GM15510 (cell line): ENCODE measurements around the gene SCGB1A1.

Experiments
- POLR2A ChIP-seq: IDR thresholded peaks from 3 replicates; pipeline ENCODE4 v1.6.1; 2011; ENCODE audit warnings: borderline replicate concordance; ENCODE audit not compliant: insufficient read length; ENCODE audit errors: extremely low read depth

Gene SCGB1A1

DNA sequence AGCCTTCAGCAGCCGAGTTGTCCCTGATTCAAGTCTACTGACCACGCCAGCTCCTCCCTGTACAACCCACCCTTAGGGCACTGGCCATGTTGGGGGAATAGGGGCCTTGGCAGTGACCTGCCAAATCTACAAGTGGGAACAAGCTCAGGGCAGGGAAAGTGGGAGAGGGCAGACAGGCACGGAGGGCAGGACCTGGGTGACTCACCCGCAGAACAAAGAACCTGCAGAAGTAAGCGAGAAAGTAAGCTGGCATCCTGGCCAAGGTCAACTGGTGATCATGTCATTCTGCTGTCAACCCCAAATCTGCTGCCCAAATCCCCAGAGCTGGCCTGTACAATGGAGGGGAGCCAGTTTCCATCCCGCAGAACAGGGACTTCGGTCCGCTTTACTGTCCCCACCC, 7.9 kb upstream of the SCGB1A1 start:
- no peak for TF ChIP-seq POLR2A

DNA sequence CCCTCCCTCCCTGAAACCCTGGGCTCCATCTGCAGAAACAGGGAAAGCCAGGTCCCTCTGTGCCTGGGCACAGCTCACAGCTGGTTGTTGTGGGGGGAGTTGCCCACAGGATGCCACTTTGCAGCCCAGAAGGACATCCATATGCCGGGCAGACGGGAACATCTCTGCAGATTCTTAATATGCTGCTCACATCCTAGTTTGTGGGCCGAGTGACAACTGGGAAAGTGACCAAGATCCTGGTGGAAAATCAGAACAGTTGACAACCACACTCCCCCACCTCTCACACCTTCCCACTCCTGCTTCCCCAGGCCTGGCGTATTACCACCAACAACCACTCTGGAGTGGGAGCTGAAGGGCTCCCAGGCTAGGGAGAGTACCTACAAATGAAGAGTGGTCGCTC, 7.3 kb upstream of the SCGB1A1 start:
- no peak for TF ChIP-seq POLR2A

DNA sequence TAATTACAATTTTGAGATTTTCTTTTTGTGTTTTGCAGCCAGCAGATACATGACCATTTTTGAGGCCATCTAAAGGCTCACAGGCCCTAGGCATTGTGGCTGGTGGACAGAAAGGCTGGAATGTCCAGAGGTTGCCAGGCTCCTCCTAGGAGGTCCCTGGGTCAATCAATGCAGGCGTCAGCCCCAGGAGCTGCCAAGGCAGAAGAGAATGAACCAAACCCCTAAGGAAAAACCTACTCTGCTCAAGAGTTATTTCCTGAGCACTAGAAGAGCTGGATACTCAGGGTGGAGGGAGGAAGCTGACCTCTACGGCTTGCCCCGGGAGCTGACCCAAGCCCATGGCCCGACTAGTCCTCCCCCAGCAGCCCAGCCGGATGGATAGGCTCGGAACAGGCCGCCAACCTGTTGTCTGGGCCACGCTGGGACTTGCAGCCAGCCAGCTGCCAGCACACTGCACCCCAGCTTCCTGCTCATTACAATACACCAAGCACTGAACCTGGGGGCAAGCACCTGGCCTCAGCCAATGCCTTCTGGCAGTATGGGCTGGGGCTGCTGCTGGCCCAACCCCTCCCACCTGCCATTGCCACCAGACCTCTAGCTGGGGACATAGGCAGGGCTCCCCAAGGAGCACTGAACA, 5.7 kb upstream of the SCGB1A1 start:
- TF ChIP-seq POLR2A: no peak

DNA sequence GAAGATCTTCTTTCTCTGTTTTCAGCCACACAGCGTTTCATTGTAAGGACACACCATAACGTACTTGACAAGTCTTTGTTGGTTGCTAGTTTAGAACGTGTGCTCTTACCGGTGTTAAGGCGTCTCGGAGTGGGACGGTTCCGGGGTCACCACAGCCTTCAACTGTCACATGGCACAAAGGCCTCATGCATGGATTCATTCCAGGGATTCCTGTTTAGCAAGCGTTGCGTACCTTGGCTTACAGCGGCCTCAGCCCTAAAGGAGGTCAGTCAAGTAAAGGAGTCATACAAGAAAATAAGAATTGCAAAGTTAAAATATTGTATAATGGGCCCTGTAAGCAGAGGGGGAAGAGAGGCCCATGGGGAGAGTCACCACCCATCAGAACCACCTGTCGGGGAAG, 2.2 kb upstream of the SCGB1A1 start:
- no peak for TF ChIP-seq POLR2A

DNA sequence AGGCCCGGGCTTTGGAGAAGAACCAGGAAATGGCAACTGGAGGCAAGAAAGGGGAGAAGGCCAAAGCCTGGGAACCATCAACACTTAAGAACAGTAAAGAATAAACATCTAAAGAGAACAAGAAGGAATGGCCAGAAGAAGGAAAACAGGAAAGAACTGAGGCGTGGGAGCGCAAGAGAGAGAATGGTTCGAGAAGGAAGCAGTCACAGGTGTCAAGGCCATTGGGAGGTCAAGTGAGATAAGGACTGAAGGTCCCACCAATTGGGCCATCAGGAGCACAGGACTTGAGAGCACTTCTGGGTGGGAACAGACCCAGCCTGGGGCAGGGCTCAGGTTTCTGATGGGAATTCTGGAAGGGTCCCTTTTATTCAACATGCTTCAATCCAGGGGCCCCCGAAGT, 697 bp upstream of the SCGB1A1 start:
- no peak for TF ChIP-seq POLR2A

DNA sequence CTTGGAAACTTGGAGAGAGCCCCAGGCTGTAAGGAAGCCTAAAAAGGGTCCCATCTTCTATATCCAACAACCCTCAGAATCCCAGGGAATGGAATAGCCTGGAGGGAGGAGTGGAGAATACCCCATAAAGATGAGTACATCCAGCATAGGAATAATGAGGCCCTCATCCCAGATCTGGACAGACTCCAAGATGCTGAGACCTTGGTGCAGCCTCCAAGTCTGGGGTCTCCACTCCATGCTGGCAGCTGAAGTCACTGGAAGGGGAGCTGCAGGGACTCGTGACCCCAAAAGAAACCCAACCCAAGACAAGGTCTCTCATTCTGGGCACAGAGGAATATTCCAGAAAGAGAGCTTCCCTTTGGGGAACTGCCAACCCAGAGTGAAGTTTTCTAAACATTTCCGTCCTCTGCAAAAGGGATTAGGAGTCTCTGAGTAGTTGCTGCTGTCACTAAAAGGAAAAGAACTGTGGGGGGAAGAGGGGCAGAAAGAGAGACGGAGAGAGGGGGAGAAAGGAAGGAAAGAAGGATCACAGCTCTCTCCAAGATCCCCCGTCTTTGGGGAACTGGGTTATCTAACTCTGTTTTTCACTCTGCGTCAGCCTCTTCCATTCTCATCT, 589 bp downstream of the SCGB1A1 start:
- TF ChIP-seq POLR2A: no peak

DNA sequence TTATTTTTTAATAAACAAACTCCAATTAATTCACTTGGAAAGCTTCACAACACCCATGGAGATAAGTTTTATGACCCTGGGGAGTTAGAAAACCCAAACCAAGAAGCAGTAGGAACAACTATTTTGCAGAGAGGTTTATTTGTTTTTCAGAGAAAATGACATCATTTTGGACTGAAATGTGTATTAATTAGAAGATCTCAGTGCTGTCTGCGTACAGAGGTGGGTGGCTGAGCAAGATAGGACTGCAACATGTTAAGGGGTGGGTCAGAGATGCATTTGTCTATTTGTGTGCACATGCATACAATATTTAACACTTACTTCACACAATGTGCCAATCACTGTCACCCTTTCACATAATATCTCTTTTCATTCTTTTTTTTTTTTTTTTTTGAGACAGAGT, 1.1 kb downstream of the SCGB1A1 start:
- TF ChIP-seq POLR2A: no peak

DNA sequence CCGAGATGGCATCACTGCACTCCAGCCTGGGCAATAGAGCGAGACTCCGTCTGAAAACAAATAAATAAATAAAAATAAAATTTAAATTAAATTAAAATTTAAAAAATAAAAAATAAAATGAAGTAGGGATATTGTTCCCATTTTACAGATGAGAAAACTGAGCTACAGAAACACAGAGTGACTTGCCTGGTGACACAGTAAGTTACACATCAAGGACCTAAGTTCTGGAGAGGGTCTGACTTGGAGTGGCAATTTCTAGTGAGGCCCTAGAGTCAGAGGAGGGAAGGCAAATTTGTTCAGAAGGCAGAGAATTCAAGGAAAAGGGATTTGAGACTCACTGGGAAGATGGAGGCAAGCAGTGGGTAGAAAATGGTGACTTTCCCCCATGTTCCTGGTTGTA, 2.0 kb downstream of the SCGB1A1 start:
- no peak for TF ChIP-seq POLR2A

DNA sequence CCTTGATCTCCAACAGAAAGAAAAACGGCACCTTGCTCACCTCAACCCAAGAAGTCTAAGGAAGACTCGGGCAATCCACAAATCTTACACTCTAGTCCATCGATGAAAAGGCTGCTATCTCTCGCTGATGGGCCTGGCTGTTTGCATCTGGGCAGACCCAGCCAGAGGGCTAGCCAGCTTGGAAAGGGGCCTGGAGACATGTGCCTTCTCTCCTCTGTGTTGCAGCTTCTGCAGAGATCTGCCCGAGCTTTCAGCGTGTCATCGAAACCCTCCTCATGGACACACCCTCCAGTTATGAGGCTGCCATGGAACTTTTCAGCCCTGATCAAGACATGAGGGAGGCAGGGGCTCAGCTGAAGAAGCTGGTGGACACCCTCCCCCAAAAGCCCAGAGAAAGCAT, 3.2 kb downstream of the SCGB1A1 start:
- TF ChIP-seq POLR2A: no peak

DNA sequence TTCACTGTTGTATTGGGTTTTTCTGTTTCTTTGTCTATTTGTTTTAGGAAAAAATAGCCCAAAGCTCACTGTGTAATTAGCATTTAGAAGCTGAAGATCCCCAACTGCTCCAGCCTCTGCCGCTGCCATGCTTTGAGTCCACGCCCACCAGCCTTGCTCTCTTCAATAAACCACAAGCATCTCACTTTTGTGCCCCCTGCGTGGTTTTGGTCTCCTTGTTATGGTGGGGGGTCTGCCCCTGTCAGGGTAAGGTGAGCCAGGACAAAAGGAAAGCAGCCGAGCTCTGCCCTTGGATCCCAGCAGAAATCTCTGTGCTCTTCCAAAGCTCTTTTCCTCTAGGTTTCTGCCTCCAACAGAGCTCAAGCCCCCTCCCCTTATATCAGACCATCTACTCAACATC, 4.2 kb downstream of the SCGB1A1 start:
- no peak for TF ChIP-seq POLR2A

DNA sequence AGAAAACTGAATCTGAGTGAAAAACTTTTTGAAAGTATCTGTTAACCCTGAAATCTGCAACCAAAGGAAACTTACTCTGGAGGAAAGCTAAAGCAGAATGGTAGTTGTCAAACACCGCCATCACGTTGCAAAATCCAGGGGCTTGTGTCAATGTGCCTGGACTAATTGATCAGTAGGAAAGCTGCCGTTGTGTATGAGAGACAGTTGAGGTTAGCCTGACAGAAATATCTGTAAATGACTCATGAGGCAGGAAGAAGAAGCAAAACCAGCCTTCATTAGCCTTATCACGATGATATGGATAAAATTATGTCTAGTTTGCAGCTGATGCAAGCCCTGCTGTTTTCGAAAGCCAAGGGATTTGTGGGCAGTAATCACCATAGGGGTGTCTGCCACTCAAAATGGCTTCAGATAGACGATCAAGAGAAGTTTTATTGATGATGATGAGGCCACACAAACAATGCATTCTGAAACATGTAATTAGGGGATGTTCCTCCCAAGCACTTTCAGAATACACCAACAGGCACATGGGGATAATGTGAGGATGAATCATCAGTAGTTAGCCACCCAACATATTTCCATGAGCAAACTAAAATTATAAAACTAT, 8.9 kb downstream of the SCGB1A1 start:
- no peak for TF ChIP-seq POLR2A

DNA sequence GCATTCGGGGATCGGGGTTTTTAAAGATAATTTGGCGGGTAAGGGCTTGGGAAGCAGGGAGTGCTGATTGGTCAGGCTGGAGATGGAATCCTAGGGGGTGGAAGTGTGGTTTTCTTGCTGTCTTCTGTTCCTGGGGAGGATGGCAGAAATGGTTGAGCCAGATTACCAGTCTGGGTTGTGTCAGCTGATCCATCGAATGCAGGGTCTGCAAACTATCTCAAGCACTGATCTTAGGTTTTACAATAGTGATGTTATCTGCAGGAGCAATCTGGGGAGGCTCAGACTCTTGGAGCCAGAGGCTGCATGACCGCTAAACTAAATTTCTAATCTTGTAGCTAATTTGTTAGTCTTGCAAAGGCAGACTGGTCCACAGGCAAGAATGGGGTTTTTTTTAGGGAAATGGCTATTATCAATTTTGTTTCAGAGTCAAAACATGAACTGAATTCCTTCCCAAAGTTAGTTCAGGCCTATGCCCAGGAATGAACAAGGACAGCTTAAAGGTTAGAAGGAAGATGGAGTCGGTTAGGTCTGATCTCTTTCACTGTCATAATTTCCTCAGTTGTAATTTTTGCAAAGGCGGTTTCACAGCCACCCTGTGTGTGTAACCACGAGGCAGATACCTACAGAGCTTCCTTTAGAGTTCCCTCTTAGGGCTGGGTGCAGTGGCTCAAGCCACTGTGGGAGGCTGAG, 10.2 kb downstream of the SCGB1A1 start:
- no peak for TF ChIP-seq POLR2A

DNA sequence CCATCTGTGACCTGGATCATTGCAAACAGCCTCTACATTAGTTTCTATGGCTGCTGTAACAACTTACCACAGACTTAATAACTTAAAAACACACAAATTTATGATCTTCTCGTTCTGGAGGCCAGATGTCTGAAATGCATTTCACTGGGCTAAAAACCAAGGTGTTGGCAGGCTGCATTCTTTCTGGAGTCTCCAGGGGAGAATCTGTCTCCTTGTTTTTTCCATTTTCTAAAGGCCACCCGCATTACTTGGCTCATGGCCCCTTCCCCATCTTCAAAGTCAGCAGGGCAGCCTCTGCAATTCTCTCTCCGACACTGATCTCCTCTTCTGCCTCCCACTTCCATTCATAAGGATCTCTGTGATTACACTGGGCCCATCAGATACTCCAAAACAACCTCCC, 11.6 kb downstream of the SCGB1A1 start:
- TF ChIP-seq POLR2A: no peak

DNA sequence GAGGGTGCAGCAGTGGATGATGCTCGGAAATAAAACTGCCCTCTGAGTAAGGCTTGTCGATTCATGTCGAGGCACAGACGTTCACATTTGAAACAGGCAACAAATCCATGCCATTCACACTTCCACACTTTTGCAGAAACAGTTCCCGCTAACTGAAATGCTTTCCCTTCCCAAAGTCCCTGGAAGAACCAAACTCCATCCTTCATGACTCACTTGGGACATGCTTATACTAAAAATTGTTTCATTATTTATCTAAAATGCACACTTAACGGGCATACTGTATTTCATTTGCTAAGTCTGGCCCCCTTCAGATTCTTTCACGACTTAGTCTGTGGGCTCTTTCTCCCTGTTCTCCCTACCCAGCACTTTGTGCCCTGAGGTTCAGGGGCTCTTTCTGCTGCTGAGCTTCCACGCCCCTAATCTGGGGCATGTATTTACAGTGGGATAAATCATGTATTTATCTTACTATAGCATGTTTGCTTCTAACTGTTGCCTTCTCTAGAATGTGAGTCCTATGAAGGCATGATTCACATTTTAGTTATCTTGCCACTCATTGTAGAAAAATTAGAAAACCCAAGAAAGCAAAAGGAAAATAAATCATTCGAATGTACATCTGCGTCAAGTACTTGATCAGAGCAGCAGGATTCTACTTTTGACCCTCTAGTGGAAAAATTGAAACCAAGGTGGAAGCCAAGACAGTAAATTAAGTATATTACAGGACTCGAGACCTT, 12.5 kb downstream of the SCGB1A1 start:
- no peak for TF ChIP-seq POLR2A

DNA sequence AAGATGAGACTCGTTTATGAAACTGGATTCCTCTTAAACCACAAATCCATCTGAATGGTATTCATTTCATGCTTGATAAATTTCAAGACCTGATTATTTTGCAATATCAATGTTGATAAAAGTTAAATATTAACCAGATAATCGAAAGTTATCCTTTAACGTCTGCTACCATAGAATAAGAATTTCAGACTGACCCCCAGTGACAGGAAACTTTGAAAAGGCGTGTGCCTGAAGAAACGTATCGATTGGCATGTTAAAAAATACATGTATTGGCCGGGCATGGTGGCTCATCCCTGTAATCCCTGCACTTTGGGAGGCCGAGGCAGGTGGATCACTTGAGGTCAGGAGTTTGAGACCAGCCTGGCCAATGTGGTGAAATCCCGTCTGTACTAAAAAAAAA, 13.9 kb downstream of the SCGB1A1 start:
- no peak for TF ChIP-seq POLR2A

DNA sequence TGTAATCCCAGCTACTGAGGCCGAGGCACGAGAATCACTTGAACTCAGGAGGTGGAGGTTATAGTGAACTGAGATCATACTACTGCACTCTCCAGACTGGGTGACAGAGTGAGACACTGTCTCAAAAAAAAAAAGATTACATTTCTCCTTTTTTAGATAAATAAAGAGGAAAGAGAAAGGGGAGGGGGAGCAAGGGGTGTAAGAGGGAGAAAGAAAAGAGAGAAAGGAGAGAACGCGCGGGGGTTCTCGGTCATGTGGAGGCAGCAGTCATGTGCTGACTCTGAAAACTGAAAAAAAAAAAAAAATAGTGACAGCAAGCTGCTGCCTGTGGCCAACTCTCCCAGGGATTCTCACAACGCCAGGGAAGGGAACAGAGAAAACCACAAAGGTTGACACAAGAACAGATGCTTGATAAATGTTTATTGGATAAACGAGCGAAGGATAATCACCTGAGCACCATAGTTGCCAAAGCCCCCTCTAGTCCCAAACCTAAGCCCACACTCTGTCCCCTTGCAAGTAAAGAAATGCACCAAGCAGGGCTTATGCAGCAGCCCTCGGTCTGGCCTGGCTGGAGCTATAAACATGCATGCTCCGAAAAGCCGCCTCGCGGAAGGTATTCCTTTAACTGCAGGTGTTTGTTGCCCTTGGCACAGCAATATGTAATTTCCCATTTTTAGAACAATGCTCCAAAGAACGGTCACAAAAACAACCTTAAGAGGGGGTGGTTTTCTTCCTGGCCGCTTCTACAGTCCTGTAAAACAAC, 14.5 kb downstream of the SCGB1A1 start:
- TF ChIP-seq POLR2A: no peak

DNA sequence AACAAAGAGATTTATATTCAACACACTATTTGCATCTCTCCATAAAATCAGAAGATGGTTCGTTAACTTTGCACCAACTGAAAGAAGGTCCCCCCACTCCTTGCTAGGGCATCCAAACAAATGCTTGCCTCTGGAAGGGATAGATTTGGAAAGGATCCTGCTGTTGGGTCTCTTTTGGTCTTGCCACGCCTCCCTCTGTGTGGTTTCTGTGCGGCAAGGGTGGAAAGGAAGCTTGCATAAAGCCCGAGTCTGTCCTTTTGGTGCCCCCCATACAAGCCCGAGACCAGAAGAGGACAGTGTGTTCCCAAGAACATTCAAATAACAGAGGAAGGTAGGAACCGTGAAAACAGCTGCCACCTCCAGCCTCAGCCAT, 15.1 kb downstream of the SCGB1A1 start:
- no peak for TF ChIP-seq POLR2A
